Measurements from ENCODE around the gene RNF13.
"Not testable (repeated sequence)": the region's sequence is repeated elsewhere in the genome, so short reads cannot be mapped to it uniquely, and the experiment has no call there.

Gene RNF13

DNA sequence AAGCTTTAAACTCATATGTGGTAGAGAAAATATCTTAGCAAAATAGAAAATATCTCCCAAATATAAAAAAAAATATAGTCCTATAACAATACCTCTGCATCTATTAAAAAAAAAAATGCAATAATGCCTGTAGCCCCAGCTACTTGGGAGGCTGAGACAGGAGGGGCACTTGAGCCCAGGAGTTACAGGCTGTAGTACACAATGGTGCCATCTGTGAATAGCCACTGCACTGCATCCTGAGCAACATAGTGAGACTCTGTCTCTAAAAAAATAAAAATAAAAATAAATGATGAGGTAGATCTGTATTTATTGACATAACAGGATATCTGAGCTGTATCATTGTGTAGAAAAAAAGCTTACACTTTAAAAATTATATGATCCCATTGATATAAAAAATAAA, 87.3 kb downstream of the RNF13 start:
- DNase-seq = no peak

DNA sequence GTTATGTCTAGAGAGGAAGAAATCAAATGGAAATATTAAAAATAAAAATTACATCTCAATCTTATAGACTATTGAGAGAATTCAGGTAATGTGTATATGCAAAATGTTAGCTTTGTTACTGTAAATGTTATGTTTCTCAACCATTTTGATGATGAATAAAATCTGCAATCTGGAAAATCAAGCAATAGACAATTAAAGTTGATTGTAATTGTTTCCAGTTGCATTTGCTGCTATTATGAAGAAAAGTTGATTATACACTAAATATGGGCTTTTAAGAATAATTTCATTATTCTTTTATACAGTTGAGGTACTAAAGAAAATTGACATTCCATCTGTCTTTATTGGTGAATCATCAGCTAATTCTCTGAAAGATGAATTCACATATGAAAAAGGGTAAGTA, 88.8 kb downstream of the RNF13 start:
- DNase-seq = no peak

DNA sequence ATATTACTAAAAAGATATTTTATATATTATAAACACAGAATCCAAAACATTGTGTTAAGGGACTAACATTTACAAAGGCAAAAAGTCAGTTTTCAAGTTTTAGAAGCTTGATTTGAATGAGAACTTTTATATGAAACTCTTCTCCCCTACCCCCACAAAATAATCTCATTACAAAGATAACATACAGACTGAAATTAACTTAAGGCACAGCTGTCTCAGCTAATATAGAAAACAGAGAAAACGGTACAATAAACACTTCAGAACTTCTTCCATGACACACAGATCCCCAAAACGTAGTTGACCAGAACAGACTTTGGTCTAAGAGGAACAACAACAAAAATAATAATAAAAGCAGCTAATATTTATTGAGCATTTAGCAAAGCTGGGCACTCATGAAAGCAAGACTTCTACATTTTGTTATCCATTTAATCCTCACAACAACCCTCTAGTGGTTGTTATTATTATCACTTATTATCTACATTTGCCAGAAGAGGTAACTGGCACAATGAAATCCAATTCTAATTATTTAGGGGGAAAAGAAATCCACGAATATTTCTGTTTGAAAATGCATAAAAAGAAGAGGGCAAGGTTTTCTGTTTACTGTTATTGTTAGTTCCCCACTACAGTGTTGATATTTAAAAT, 89.6 kb downstream of the RNF13 start:
- no peak for DNase-seq

DNA sequence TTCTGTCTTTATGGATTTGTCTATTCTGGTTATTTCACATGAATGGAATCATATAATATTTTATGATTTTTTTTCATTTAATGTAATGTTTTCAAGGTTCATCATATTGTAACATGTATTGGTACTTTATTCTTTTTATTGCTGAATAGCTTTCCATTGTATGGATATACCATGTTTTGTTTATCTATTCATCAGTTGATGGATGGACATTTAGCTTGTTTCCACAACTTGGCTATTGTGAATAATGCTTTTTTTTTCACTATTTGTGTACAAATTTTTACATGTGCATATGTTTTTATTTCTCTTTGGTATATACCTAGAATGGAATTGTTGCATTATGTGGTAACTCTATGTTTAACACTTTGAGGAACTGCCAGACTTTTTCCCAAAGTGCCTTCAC, 93.0 kb downstream of the RNF13 start:
- DNase-seq = no peak

DNA sequence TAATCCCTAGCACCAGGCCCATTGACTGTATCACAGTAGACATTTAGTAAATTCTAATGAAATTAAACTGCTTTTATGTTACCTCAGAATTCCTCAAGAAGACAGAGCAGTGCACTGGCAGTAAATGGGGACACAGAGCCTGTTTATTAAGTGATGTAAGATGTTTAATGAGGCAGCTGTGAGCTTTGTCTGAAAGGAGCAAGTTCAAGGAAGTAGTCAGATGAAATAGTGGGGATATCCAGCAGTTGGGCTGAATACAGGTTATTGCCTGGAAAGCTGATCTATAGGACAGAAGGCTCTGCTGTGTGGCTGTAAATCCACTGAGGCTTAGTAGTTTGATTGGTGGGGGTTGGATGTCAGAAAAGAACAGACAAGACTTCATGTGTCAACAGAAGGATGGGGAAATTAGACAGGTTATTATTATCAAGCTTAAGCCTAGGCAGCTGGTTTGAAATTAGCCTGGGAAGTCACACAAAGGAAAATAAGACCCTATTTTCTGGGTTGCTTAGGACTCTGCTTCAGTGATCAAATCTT, 95.5 kb downstream of the RNF13 start:
- no peak for DNase-seq

DNA sequence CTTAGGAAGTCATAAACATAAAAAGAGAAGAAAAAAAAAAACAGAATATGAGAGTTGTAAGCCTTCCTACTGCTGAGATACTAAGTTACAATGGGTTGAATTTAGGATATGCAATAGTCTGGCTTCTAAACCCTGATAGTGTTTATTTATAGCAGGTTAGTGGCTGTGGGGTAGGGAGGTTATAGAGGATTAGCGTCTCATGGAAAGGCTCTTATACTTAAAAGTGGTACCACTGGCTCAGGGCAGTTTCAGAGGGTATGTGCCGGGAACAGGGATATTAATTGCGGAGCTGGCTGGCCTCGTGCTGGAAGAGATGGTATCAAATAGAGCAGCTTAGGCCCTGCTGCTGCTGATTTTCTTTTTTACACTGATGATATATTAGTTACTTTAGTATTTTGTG, 96.9 kb downstream of the RNF13 start:
- no peak for DNase-seq

DNA sequence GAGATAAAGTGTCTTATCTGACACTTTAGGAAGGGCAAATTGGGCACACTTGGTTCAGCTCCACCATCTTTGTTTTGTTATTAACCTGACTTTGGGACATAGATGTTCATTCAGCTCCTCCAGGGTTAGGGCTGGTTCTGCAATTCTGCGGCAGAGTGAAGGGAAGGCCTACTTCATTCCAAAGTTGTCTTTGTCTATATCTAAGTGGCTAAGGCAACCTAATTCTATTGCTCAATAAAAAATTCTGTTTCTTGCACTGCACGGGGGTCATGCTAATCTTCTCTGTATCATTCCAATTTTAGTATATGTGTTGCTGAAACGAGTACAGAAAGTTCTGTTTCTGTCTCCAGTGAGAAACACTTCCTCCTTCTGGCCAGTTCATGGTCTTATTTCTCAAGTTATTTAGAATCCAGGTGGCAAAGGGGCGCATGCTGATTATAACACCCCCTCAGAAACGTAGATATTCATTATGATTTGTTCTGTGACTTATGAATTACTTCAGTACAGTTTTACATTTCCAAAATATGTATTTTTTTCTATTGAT, 104.2 kb downstream of the RNF13 start:
- DNase-seq = no peak

DNA sequence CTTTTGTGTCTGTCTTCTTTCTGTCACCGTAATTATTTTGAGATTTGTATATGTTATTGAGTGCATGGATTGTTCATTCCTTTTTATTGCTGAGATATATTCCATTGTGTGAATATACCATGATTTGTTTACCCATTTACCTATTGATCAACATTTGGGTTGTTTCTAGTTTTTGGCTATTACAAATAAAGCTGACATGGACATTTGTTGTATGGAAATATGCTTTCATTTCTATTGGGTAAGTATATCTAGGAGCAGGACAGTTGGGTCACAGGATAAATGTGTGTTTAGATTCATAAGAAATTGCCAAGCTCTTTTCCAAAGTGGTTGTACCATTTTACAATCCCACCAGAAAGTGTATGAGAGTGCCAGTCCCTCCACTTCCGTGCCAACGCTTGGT, 106.5 kb downstream of the RNF13 start:
- no peak for DNase-seq

DNA sequence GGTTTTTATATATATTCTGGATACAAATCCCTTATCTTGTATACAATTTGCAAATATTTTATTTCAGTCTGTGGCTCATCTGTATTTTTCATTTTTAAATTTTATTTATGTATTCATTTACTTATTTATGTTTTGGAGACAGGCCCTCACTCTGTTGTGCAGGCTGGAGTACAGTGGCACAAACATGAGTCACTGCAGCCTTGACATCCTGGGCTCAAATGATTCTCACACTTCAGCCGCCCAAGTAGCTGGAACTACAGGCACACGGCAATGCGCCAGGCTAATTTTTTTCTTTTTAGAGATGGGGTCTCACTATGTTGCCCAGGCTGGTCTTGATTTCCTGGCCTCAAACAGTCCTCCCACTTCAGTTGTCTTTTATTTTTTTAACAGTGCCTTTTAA, 107.1 kb downstream of the RNF13 start:
- DNase-seq = no peak

DNA sequence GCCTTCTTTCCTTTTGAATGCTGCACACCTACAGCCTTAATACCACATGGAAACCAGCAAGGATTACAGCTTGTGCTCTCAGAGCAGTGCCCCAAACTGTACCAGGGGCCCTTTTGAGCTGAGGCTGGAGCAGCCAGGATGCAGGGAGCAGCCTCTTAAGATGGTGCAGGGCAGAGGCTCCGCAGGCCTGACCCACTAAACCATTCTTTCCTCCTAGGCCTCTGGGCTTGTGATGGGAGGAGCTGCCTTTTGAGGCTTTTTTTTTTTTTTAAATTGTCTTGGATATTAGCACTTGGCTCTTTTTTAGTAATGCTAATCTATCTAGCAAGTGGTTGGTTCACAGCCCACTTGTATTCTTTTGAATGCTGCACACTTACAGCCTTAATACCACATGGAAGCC, 120.0 kb downstream of the RNF13 start:
- no peak for DNase-seq

DNA sequence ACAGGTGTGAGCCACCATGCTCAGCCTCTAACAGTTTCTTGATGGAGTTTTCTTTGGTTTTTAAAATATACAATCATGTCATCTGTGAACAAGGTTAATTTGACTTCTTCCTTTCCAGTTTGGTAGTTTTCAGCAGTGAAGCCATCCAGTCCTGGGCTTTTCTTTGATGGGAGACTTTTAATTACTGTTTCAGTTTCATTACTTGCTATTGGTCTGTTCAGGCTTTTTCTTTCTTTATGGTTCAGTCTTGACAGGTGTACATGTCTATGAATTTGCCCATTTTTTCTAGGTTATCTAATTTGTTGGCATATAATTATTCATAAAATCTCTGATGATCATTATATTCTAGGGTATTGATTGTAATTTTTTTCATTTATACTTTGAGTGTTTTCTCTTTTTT, 120.8 kb downstream of the RNF13 start:
- DNase-seq = no peak

DNA sequence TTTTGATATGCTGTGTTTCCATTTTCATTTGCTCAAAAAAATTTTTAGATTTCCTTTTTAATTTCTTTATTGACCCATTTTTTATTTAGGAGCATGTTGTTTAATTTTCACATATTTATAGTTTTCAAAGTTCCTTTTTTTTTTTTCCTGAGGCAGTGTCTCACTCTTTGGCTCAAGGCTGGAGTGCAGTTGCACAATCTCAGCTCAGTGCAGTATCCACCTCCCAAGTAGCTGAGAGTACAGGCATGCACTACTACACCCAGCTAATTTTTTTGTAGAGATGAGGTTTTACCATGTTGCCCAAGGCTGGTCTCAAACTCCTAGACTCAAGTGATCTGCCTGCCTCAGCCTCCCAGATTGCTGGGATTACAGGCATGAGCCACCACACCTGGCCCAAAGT, 121.5 kb downstream of the RNF13 start:
- peak; percentile 69 for DNase-seq

DNA sequence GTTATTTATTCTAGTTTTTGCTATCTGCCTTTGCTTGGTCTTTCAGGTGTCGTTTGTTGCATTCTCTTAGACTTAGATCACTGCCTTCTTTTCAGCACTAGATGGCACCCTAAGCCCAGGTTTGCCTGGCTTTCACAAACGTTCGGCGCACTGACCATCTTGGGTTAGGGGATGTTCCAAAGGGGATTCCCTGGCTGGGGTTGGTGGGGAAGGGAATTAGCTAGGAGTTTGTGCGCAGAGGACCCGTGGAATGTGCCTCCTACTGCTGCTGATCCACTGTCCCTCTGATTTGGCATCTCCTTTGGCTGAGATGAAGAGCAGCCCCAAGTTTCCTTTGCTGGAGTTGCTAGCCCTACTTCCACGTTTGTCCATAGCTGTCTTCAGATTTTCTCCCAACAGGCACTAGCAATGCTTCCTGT, 123.8 kb downstream of the RNF13 start:
- peak; percentile 67 for DNase-seq

DNA sequence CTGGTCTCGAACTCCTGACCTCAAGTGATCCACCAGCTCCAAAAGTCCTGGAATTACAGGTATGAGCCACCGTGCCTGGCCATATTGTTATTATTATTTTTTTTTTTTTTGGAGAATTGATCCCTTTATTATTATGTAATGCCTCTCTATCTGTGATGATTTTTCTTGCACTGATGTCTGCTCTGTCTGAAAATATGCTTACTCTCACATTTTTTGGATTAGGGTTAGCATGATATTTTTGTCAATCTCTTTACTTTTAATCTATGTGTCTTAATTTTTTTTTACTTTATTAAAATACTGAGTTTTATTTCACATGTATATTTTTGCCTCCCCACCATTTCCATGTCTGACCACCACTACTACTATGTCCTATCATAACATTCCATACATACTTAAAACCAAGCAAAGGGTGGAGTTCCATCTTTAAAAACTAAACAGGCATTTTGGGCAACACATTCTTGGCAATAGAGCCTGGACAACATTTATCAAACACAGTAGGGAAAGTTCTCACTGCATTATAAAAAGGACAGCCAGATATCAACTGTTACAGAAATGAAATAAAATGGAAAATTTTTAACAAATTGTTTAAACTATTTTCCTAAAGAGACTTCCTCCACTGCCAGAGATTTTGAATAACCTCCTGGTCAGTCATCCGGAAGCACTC, 125.5 kb downstream of the RNF13 start:
- DNase-seq = peak; percentile 24

DNA sequence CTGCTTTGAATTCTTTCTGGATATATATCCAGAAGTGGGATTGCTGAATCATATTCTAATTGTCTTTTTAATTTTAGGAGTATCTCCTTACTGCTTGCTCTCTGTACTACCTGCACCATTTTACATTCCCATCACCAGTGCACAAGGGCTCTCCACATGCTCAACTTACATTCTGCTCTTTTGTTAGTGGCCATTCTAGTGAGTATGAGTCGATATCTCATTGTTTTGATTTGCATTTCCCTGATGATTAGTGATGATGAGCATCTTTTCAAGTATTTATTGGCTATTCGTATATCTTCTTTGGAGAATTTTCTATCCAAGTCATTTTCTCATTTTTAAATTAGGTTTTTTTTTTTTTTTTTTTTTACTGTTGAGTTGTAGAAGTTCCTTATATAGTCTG, 128.2 kb downstream of the RNF13 start:
- peak; percentile 33 for DNase-seq

DNA sequence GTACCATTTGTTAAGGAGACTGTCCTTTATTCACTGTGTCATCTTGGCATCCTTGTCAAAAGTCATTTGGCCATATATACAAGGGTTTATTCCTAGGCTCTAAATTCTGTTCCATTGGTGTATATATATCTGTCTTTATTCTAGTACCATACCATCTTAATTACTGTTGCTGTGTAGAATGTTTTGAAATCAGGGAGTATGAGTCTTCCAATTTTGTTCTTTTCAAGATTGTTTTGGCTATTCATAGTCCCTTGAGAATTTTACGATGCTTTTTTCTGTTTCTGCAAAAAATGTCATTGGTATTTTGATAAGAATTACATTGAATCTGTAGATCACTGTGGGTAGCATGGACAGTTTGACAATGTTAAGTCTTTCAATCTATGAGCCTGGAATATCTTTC, 128.9 kb downstream of the RNF13 start:
- no peak for DNase-seq

DNA sequence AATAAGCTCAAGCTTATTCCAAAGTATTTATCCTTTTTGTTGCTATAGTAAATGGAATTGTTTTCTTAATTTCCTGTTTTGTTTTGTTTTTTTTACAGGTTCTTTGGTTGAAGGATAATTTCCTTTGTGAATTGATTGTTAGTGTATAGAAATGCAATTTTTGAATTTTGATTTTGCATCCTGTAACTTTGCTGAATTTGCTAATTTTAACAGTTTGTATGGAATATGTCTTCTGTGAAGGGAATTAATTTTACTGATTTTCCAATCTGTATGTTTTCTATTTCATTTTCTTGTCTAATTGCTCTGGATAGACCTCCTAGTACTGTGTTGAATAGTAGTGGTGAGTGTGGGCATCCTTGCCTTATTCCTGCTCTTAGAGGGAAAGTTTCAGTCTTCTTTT, 129.4 kb downstream of the RNF13 start:
- no peak for DNase-seq

DNA sequence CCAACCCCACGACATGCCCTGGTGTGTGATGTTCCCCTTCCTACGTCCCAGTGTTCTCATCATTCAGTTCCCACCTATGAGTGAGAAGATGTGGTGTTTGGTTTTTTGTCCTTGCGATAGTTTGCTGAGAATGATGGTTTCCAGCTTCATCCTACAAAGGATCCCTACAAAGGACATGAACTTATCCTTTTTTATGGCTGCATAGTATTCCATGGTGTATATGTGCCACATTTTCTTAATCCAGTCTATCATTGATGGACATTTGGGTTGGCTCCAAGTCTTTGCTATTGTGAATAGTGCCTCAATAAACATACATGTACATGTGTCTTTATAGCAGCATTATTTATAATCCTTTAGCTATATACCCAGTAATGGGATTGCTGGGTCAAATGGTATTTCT, 131.0 kb downstream of the RNF13 start:
- DNase-seq = not testable (repeated sequence)

DNA sequence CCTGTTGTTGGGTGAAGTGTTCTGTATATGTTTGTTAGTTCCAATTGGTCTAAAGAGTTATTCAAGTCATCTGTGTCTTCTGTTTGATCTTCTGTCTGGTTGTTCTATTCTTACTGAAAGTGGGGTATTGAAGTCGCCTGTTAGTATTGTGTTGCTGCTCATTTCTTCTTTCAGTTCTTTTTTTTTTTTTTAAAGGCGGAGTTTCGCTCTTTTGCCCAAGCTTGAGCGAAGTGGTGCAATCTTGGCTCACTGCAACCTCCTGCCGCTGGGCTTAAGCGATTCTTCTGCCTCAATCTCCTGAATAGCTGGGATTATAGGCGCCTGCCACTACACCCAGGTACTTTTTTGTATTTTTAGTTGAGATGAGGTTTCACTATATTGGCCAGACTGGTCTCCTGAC, 134.2 kb downstream of the RNF13 start:
- no peak for DNase-seq

DNA sequence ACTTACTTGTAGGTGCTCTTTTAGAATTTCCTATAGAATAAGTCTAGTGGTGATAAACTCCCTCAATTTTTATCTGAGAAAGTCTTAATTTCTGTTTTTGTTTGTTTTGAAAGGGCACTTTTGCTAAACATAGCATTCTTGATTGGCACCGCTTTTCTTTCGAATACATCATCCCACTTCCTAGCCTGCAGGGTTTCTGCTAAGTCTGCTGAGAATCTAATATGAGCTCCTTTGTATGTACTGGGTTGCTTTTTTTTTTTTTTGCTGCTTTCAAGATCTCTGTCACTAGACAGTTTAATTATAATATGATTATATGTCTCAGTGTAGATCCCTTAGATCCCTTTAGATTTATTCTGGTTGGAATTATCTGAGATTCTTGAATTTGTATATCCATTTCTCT, 136.2 kb downstream of the RNF13 start:
- DNase-seq = no peak

DNA sequence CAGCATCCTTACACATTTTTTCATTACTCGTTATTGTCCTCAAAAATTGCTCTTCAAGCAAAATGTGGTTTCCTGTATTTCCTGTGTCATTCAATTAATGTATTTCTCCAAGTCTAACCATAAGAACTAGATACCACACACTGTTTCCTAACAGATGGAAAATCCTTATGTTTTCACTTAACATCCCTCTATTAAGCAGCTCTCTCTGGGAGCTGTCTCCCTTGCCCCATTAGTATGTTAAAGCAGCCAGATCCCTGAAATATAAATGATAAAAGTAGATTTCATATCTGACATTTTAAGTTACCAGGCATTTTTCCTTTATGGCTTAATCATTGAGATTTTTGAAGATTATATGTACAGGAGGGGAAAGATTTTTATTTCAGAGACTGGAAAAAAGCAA, 141.8 kb downstream of the RNF13 start:
- peak; percentile 69 for DNase-seq

DNA sequence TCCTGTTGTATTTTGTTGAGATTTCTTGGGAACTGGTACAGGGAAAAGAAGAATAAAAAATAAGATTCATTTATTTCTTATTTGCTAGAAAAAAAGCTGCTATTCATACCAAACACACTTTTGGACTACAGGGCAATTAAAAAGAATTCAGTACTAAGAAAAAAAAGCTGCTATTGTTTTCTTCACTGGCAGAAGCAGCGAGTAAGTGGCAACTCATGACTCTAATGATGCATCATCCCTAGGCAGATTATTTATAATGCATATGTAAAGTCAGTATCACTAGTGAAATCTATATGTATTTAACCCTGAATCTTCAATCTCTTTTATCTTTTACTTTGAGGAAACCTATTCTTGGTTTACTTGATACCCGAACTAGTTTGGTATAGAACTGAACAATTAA, 142.4 kb downstream of the RNF13 start:
- DNase-seq = no peak

DNA sequence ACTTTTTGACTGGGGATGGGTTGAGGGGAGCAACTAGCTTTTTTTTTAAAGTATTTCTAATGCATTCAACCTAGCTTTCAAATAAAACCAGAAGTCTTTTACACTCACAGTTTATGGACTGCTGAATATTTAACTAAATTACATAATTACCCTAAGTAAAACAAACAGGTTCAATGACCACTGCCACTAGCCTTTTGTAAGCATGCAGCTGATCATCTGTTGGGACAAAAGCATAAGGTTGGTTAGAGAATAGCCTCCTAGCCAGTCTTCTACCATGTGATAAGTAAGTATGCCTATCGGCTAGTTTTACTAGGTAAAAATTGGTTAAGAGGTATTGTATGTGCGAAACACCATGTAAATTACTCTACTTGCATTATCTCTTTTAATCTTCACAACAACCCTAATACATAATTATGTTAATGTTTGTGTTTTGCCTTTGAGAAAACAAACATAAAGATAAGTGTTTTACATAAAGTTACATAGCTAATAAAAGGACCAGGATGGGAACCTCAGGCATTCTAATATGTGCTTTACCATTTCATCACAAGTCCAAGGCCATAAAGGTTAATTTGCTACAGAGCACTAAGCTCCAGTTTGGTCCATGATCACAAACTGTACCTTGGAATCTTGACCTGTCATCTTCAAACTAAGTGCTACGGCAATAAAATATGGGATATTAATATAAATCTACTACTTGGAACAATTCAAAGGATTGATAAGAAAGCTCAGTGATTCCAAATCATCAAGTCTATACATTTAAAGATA, 144.5 kb downstream of the RNF13 start:
- DNase-seq = no peak
